HCT116 (cell line): Measurements from ENCODE around the gene APCDD1L. TPM values are rescaled to one million over a fixed set of nuclear protein-coding genes. Genes with fewer than 3 reads are reported as not detected.

Source experiments
- ATAC-seq: fragments of 200-7000 bp; cut with Tn5 transposase; 2 replicates; pipeline ENCODE4 v1.9.1; 2020; ENCODE audit warnings: mild to moderate bottlenecking, moderate library complexity
- BruUV-seq: library from RNA; stranded (reverse); fragments of 400-500 nt; replicated peaks from 2 replicates; lab custom pipeline; 2021; lab: Mats Ljungman, UMichigan
- CTCF ChIA-PET: fragments of 300-600 bp; sonication (Branson Sonifier 250); formaldehyde crosslinking; loops from one replicate; lab custom pipeline; 2021; ENCODE audit warnings: antibody characterized with exemption; lab: Charles Lee
- POLR2A ChIA-PET: fragments of 300-600, 350-600 bp; sonication (Branson Sonifier 250); formaldehyde crosslinking; loops from one replicate; lab custom pipeline; 2021; ENCODE audit warnings: antibody characterized with exemption; lab: Charles Lee
- RAD21 ChIA-PET, 2 experiments: fragments of 300-600 bp; sonication (Branson Sonifier 250); formaldehyde crosslinking; loops; one replicate each; lab custom pipeline; 2023; ENCODE audit warnings: low total read pairs in 2 of 2; ENCODE audit not compliant: uncharacterized antibody in 2 of 2, unreplicated experiment in 2 of 2, low non-redundant PET in 1 of 2; lab: Charles Lee
- DNase-seq: peaks from one replicate; pipeline ENCODE4 v3.0.0-alpha.2; 2010; ENCODE audit warnings: low read depth, low spot score
- H2AFZ ChIP-seq: fragments of 200-600 bp; shearing (Covaris generic), sonication (generic); 2 replicates; pipeline ENCODE4 v1.6.1; 2017; ENCODE audit warnings: low read depth, mixed run types, mixed read lengths, antibody characterized with exemption, low read length; ENCODE audit not compliant: poor library complexity, severe bottlenecking
- H3K27ac ChIP-seq: 2 replicates; pipeline ENCODE4 v1.5.1; 2012; ENCODE audit warnings: low read depth, low read length
- H3K27me3 ChIP-seq: fragments of 200-600 bp; sonication (generic); 2 replicates; pipeline ENCODE4 v1.6.1; 2016; ENCODE audit warnings: mixed run types, low read length, mixed read lengths; ENCODE audit not compliant: insufficient read depth
- H3K36me3 ChIP-seq, 2 experiments: fragments of 200-500 bp in 1 of 2; fragments of 200-600 bp in 1 of 2; sonication (Bioruptor generic) in 1 of 2; sonication (generic) in 1 of 2; 2 replicates each; pipeline versions ENCODE4 v1.5.1 to v1.6.1; 2014 to 2016; ENCODE audit warnings: low read length in 2 of 2, inconsistent platforms in 1 of 2, mixed read lengths in 1 of 2, mixed run types in 1 of 2; ENCODE audit not compliant: insufficient read depth in 2 of 2, control insufficient read depth in 1 of 2
- H3K4me1 ChIP-seq, 2 experiments: fragments of 200-600 bp in 1 of 2; sonication (generic) in 1 of 2; 2 replicates each; pipeline versions ENCODE4 v1.5.1 to v1.6.1; 2012 to 2017; ENCODE audit warnings: low read length in 2 of 2, inconsistent platforms in 1 of 2, mild to moderate bottlenecking in 1 of 2, mixed read lengths in 1 of 2, mixed run types in 1 of 2, moderate library complexity in 1 of 2; ENCODE audit not compliant: insufficient read depth in 2 of 2, control insufficient read depth in 1 of 2
- H3K4me2 ChIP-seq: fragments of 200-600 bp; sonication (generic); 2 replicates; pipeline ENCODE4 v1.6.1; 2017; ENCODE audit warnings: mixed run types, low read length, mixed read lengths
- H3K4me3 ChIP-seq, 2 experiments: fragments of 200-600 bp in 1 of 2; sonication (generic) in 1 of 2; replicated peaks in 1 of 2; 2 replicates each; pipeline ENCODE4 v1.5.1; 2011 to 2016; ENCODE audit warnings: low read length in 2 of 2, control low read depth in 1 of 2, low read depth in 1 of 2, mild to moderate bottlenecking in 1 of 2, mixed read lengths in 1 of 2, mixed run types in 1 of 2
- H3K79me2 ChIP-seq: fragments of 200-600 bp; sonication (generic); 2 replicates; pipeline ENCODE4 v1.6.1; 2017; ENCODE audit warnings: mild to moderate bottlenecking, mixed run types, low read length, moderate library complexity, mixed read lengths; ENCODE audit not compliant: insufficient read depth
- H3K9ac ChIP-seq: fragments of 200-600 bp; sonication (generic); 2 replicates; pipeline ENCODE4 v1.6.1; 2016; ENCODE audit warnings: low read length, mixed read lengths
- H3K9me2 ChIP-seq: fragments of 200-600 bp; sonication (generic), shearing (Covaris generic); 2 replicates; pipeline ENCODE4 v1.6.1; 2017; ENCODE audit warnings: mixed run types, mild to moderate bottlenecking, moderate library complexity; ENCODE audit not compliant: insufficient read depth
- H3K9me3 ChIP-seq, 2 experiments: fragments of 200-500 bp in 1 of 2; fragments of 200-600 bp in 1 of 2; sonication (Bioruptor generic) in 1 of 2; sonication (generic) in 1 of 2; 2 replicates each; pipeline ENCODE4 v1.6.1; 2014 to 2017; ENCODE audit warnings: low read length in 2 of 2, mixed read lengths in 2 of 2, inconsistent platforms in 1 of 2, low read depth in 1 of 2, mild to moderate bottlenecking in 1 of 2, mixed run types in 1 of 2, moderate library complexity in 1 of 2; ENCODE audit not compliant: control insufficient read depth in 1 of 2, insufficient read depth in 1 of 2
- H4K20me1 ChIP-seq: fragments of 200-600 bp; sonication (generic), shearing (Covaris generic); 2 replicates; pipeline ENCODE4 v1.6.1; 2017; ENCODE audit warnings: mixed run types, mild to moderate bottlenecking, moderate library complexity; ENCODE audit not compliant: insufficient read depth
- CBX3 ChIP-seq: IDR thresholded peaks from 2 replicates; pipeline ENCODE4 v1.6.1; 2012; ENCODE audit warnings: low read depth
- CTCF ChIP-seq, 3 experiments: fragments of 200-600 bp in 1 of 3; sonication (generic) in 1 of 3; IDR thresholded peaks in 2 of 3; conservative IDR thresholded peaks in 1 of 3; 2 replicates each; pipeline ENCODE4 v1.5.1; 2012 to 2017; ENCODE audit warnings: low read depth in 2 of 3, low read length in 2 of 3, antibody characterized with exemption in 1 of 3, borderline replicate concordance in 1 of 3, control low read depth in 1 of 3, mild to moderate bottlenecking in 1 of 3, mixed read lengths in 1 of 3, mixed run types in 1 of 3, moderate library complexity in 1 of 3; ENCODE audit not compliant: insufficient read depth in 1 of 3
- EGR1 ChIP-seq: IDR thresholded peaks from 2 replicates; pipeline ENCODE4 v1.6.1; 2012; ENCODE audit warnings: low read depth
- ELF1 ChIP-seq: IDR thresholded peaks from 2 replicates; pipeline ENCODE4 v1.6.1; 2012; ENCODE audit warnings: low read depth, borderline replicate concordance
- FOSL1 ChIP-seq: IDR thresholded peaks from 2 replicates; pipeline ENCODE4 v1.6.1; 2012; ENCODE audit warnings: low read depth
- JUND ChIP-seq: IDR thresholded peaks from 2 replicates; pipeline ENCODE4 v1.6.1; 2012
- RAD21 ChIP-seq: IDR thresholded peaks from 2 replicates; pipeline ENCODE4 v1.6.1; 2012; ENCODE audit warnings: low read depth, mild to moderate bottlenecking
- SRF ChIP-seq: IDR thresholded peaks from 2 replicates; pipeline ENCODE4 v1.6.1; 2012; ENCODE audit warnings: low read depth
- TCF7L2 ChIP-seq: IDR thresholded peaks from 2 replicates; pipeline ENCODE4 v1.7.0; 2011; ENCODE audit warnings: borderline replicate concordance, inconsistent platforms; ENCODE audit not compliant: insufficient read depth, insufficient read length; ENCODE audit errors: extremely low read depth
- YY1 ChIP-seq: IDR thresholded peaks from 2 replicates; pipeline ENCODE4 v1.6.1; 2011; ENCODE audit warnings: low read length, low read depth, moderate library complexity, mild to moderate bottlenecking; ENCODE audit not compliant: insufficient replicate concordance; ENCODE audit errors: extremely low read depth
- ZBTB33 ChIP-seq: IDR thresholded peaks from 2 replicates; pipeline ENCODE4 v1.6.1; 2011; ENCODE audit warnings: mild to moderate bottlenecking, low read length, moderate library complexity; ENCODE audit not compliant: insufficient replicate concordance; ENCODE audit errors: extremely low read depth
- ZNF274 ChIP-seq: fragments of 200-500 bp; sonication (Bioruptor generic); IDR thresholded peaks from 2 replicates; pipeline ENCODE4 v1.6.1; 2014; ENCODE audit warnings: mild to moderate bottlenecking, low read depth, low read length, inconsistent platforms
- intact Hi-C: fragments of 100-400 bp; cut with micrococcal nuclease; formaldehyde crosslinking; loops from 2 replicates; pipeline ENCODE4 v1.10.0; 2022
- total RNA-seq: library from RNA; stranded (reverse); gene quantifications from one replicate; pipeline ENCODE4 v1.2.1, GENCODE V29; 2021; ENCODE audit not compliant: unreplicated experiment

Gene APCDD1L
- total RNA-seq, 1 experiment from 2014 or later, result not detected

GRCh38 chr20:58526411-58526810 lies 11.2 kb upstream of the APCDD1L start:
- ChIA-PET POLR2A (no interaction called here), CTCF (no interaction called here), RAD21 (no interaction called here)
- H3K79me2 ChIP-seq, result no peaks in the 10 kb centered on the region
- peaks cover 17 to 18% of the 10 kb centered on the region in 2 experiments; a peak in 3 of 4 replicates for H3K9me3 ChIP-seq
- H3K27ac ChIP-seq, result no peak overlapping the region
- intact Hi-C loops, result no loop called here
- no peaks in the 10 kb centered on the region for H4K20me1 ChIP-seq
- DNase-seq (no peak), ATAC-seq (no peak)
- no peaks in the 10 kb centered on the region for H3K9me2 ChIP-seq
- no peak overlapping the region for H3K4me3 ChIP-seq
- no peaks in the 10 kb centered on the region for H3K27me3 ChIP-seq
- TF ChIP-seq TCF7L2 (no peak), EGR1 (no peak), YY1 (no peak)
- no peak overlapping the region for H2AFZ ChIP-seq
- no peak overlapping the region for H3K9ac ChIP-seq
- no peak overlapping the region for H3K4me2 ChIP-seq
- no peaks in the 10 kb centered on the region for H3K36me3 ChIP-seq
- peaks cover 0 to 6% of the 10 kb centered on the region in 2 experiments; a peak in 1 of 4 replicates for H3K4me1 ChIP-seq
- BruUV-seq, result no TSS peak

- intact Hi-C loops, result no loop called here
- Histone ChIP-seq H3K4me3 (no peak overlapping the region), H3K27ac (no peak overlapping the region), H3K27me3 (no peaks in the 10 kb centered on the region), H3K9me2 (no peaks in the 10 kb centered on the region), H4K20me1 (no peaks in the 10 kb centered on the region), H3K4me1 (peaks cover 0 to 6% of the 10 kb centered on the region in 2 experiments; a peak in 1 of 4 replicates), H3K36me3 (no peaks in the 10 kb centered on the region), H3K9me3 (peaks cover 14 to 18% of the 10 kb centered on the region in 2 experiments; a peak in 3 of 4 replicates), H3K4me2 (no peak overlapping the region), H3K9ac (no peak overlapping the region), H2AFZ (no peak overlapping the region), H3K79me2 (no peaks in the 10 kb centered on the region)
- DNase-seq, result no peak
- ChIA-PET CTCF (no interaction called here), RAD21 (no interaction called here), POLR2A (no interaction called here)
- BruUV-seq, result no TSS peak
- ATAC-seq, result no peak
- no peak for TF ChIP-seq RAD21
- no peak for TF ChIP-seq CTCF (IDR thresholded peaks at IDR 0.05 in 2 of 3, conservative IDR thresholded peaks at IDR 0.05 in 1 of 3; ENCODE audit: borderline replicate concordance in 1 of 3, insufficient read depth in 1 of 3, low read depth in 2 of 3, low read length in 2 of 3)
- no peak for TF ChIP-seq TCF7L2
- no peak for TF ChIP-seq SRF
- TF ChIP-seq JUND, result no peak
- TF ChIP-seq ELF1, result no peak
- TF ChIP-seq YY1, result no peak
- no peak for TF ChIP-seq ZNF274
- no peak for TF ChIP-seq CBX3
- no peak for TF ChIP-seq FOSL1
- no peak for TF ChIP-seq ZBTB33
Measured at GRCh38 chr20:58524814-58525213, 9.6 kb upstream of the APCDD1L start.
